ENCODE measurements around the gene PCYT2. TPM values are rescaled to one million over a fixed set of nuclear protein-coding genes. Genes with fewer than 3 reads are reported as not detected.

Gene PCYT2
- total RNA-seq, 1 donor from 2014 or later, result 33.2 TPM

DNA sequence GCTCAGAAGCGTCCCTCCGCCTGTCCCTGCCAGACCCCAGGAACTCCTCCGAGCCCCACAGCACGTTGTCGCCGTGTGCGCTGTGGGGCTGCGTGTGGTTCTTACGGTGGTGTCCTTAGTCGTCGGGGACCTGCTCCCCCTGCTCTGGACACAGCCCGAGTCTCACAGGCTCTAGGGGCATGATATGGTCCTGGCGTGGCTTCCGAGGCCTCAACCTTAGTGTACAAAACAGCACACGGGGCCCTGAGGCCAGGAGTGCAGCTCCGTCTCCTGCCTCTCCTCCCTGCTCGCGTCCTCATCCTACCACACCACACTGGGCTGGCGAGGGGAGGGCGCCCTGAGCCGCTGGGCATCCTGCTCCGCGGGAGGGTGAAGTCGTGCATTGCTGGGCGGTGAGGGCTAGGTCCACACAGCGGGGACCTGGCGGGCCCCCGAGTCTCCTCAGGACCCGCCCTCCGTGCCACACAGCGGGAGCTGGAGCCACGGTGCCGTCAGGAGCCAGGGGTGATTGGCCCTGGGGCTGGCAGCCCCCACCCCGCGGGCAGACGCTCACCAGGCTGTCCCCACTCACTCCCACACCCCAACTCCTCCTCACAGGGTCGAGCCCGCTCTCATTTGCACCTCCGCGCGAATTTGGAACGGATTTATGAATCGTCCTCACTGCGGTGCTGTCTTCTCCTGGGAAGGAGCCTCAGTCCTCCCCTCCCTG, 17.5 kb upstream of the PCYT2 start:
- Mint-ChIP-seq H3K36me3 (ENCODE audit: unreplicated experiment) (peaks cover under 1% of the 10 kb centered on the region), H3K27me3 (ENCODE audit: unreplicated experiment) (no peaks in the 10 kb centered on the region), H3K27ac (ENCODE audit: unreplicated experiment) (peak overlapping the region; percentile 41), H3K4me1 (ENCODE audit: unreplicated experiment) (peaks cover 44% of the 10 kb centered on the region), H3K4me3 (ENCODE audit: unreplicated experiment) (peak overlapping the region; percentile 65), H3K9me3 (ENCODE audit: unreplicated experiment) (no peaks in the 10 kb centered on the region)
- DNase-seq (ENCODE audit: extremely low spot score, unreplicated experiment), result no peak
- TF ChIP-seq, protein P1, sequence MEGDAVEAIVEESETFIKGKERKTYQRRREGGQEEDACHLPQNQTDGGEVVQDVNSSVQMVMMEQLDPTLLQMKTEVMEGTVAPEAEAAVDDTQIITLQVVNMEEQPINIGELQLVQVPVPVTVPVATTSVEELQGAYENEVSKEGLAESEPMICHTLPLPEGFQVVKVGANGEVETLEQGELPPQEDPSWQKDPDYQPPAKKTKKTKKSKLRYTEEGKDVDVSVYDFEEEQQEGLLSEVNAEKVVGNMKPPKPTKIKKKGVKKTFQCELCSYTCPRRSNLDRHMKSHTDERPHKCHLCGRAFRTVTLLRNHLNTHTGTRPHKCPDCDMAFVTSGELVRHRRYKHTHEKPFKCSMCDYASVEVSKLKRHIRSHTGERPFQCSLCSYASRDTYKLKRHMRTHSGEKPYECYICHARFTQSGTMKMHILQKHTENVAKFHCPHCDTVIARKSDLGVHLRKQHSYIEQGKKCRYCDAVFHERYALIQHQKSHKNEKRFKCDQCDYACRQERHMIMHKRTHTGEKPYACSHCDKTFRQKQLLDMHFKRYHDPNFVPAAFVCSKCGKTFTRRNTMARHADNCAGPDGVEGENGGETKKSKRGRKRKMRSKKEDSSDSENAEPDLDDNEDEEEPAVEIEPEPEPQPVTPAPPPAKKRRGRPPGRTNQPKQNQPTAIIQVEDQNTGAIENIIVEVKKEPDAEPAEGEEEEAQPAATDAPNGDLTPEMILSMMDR (IDR thresholded peaks at IDR 0.05), result no peak

DNA sequence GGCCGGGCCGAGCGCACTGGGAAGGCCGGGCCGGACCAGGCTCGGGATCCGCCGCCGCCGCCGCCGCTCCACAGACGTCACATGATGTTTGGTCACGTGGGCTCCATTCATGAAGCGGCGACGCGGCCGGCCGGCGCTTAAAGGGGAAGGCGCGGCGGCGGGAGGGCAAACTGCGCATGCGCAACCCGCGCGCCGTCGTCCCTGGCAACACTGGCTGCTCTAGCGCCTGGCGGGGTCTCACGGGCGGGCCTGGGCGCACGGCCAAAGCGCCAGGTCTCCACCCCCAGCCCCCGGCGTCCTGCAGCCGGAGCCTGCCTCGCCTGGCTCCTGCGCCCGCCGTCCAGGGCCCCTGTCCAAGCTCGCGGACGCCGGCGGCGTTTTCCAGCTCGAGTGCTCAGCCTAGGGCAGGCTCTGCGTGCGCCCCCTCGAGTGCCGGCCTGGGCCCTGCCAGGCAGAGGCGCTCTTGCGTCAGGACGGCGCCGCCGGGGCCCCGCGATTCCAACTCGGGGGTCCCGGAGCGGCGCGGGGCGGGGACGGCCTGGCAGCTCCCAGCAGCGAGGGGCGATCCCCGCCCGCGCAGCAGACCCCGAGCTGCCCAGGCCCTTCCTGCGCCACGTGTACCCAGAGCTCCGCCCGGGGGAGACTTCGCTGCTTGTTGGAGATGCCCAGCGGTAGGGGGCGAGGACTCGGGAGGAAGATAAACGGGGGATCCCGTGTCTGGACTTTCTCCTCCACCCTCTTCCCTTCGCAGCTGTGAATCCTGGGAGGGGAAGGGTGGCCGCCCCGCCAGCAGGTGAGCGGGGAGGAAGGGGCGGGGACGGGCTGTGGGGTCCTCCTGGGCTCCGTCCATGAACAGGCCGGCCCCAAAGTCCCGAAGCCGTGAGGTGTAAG, 16.7 kb upstream of the PCYT2 start, which contains the start of gene MAFG:
Gene MAFG, minus strand, starts transcription at position 83 of the 891 bp plus-strand sequence. CDS start 4,550 bp downstream, outside the sequence.
- DNase-seq (ENCODE audit: extremely low spot score, unreplicated experiment), result peak; percentile 99
- TF ChIP-seq, protein P1 (IDR thresholded peaks at IDR 0.05), result peak; percentile 57
- Mint-ChIP-seq H3K4me3 (ENCODE audit: unreplicated experiment) (peak within 1 kb of the TSS; percentile 88), H3K27ac (ENCODE audit: unreplicated experiment) (peak within 1 kb of the TSS; percentile 95), H3K36me3 (ENCODE audit: unreplicated experiment) (no peaks in the 10 kb centered on the region), H3K9me3 (ENCODE audit: unreplicated experiment) (no peaks in the 10 kb centered on the region), H3K4me1 (ENCODE audit: unreplicated experiment) (peaks cover 49% of the 10 kb centered on the region), H3K27me3 (ENCODE audit: unreplicated experiment) (no peaks in the 10 kb centered on the region)

DNA sequence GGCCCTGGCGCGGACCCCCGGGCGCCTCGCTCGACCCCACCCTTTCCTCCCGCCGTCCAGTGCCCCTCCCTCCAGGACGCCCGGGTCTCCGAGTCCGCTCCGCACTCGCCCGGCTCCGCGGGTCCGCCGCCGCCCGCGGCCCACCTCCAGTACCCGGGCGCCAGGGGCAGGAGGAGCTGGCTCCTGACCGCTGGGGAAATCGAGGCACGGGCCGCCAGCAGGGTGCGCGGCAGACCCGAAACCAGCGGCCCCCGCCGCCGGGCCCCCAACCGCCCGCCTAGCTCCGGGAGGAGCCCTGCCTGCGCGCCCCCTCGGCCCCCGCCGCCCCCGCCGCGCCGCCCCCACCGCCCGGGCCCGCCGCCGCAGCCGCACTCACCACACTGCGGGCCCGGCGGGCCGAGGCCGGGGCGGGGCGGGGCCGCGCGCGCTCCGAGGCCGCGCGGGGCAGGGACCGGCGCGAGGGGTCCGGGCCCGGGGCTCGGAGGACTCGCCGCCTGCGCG, 16.0 kb upstream of the PCYT2 start:
- DNase-seq (ENCODE audit: extremely low spot score, unreplicated experiment), result no peak
- TF ChIP-seq, protein P1 (IDR thresholded peaks at IDR 0.05), result no peak
- H3K27ac Mint-ChIP-seq (ENCODE audit: unreplicated experiment), result no peak overlapping the region
- H3K27me3 Mint-ChIP-seq (ENCODE audit: unreplicated experiment), result no peaks in the 10 kb centered on the region
- H3K9me3 Mint-ChIP-seq (ENCODE audit: unreplicated experiment), result no peaks in the 10 kb centered on the region
- H3K4me3 Mint-ChIP-seq (ENCODE audit: unreplicated experiment), result no peak overlapping the region
- H3K4me1 Mint-ChIP-seq (ENCODE audit: unreplicated experiment), result peaks cover 53% of the 10 kb centered on the region
- H3K36me3 Mint-ChIP-seq (ENCODE audit: unreplicated experiment), result peaks cover 2% of the 10 kb centered on the region

DNA sequence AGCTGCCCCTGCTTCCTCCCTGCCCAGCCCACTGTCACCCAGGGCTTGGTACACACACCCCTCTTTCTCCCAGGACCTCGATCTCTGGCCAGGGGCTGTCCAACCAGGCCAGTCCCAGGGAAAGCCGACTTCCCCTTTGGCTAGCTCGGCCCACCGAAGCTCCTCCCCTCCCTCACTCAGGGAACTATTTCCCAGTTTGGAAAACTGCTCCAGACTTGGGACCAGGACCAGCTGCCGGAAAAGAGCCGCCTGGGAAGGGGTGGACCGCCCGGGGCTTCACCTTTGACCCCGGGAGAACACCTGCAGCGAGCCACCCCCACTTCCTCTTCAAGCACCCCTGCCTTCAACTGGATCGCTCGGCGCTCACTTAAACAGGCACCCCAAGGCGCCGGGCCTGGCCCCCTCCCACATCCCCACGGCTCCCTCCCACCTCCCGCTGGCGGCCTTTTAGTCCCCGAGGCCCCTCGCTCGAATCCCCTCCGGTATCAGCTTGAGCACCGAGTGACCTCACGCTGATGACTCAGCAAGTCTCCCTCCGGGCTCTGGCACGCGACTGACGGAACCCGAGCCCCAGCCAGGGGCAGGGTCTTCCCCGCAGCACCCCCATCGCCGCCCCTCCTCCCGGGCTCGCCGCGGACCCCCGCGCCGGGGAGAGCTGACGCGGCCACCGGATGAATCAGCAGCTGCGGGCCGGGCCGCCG, 15.4 kb upstream of the PCYT2 start:
- peaks cover 51% of the 10 kb centered on the region for H3K4me1 Mint-ChIP-seq (ENCODE audit: unreplicated experiment)
- H3K4me3 Mint-ChIP-seq (ENCODE audit: unreplicated experiment), result peak overlapping the region; percentile 88
- no peaks in the 10 kb centered on the region for H3K27me3 Mint-ChIP-seq (ENCODE audit: unreplicated experiment)
- DNase-seq (ENCODE audit: extremely low spot score, unreplicated experiment), result no peak
- no peaks in the 10 kb centered on the region for H3K9me3 Mint-ChIP-seq (ENCODE audit: unreplicated experiment)
- H3K27ac Mint-ChIP-seq (ENCODE audit: unreplicated experiment), result peak overlapping the region; percentile 95
- peaks cover 2% of the 10 kb centered on the region for H3K36me3 Mint-ChIP-seq (ENCODE audit: unreplicated experiment)
- TF ChIP-seq, protein P1 (IDR thresholded peaks at IDR 0.05), result no peak

All from osteocyte (in vitro differentiated cells).